22Rv1 (cell line): ENCODE measurements around the gene SMAD6.

Source experiments
- CTCF ChIP-seq: fragments of 450-650 bp; IDR thresholded peaks from 2 replicates; pipeline ENCODE4 v1.5.1; 2017; ENCODE audit warnings: mild to moderate bottlenecking
- ZFX ChIP-seq: fragments of 450-650 bp; IDR thresholded peaks from 2 replicates; pipeline ENCODE4 v1.6.1; 2017; ENCODE audit warnings: antibody characterized with exemption, borderline replicate concordance

GRCh38 chr15:66715181-66715624 lies 13.2 kb downstream of the SMAD6 start:
- no peak for TF ChIP-seq CTCF
- no peak for TF ChIP-seq ZFX
